CD4-positive, alpha-beta T cell treated with Interferon alpha-2 for 1 hour (primary cell): Measurements from ENCODE around the gene LDLRAD4.
"Not testable (repeated sequence)": the region's sequence is repeated elsewhere in the genome, so short reads cannot be mapped to it uniquely, and the experiment has no call there.

Source experiments
- DNase-seq, 2 donors: peaks; one replicate each; pipeline ENCODE4 v3.0.0-alpha.2; 2020 to 2022

LDLRAD4 gene

DNA sequence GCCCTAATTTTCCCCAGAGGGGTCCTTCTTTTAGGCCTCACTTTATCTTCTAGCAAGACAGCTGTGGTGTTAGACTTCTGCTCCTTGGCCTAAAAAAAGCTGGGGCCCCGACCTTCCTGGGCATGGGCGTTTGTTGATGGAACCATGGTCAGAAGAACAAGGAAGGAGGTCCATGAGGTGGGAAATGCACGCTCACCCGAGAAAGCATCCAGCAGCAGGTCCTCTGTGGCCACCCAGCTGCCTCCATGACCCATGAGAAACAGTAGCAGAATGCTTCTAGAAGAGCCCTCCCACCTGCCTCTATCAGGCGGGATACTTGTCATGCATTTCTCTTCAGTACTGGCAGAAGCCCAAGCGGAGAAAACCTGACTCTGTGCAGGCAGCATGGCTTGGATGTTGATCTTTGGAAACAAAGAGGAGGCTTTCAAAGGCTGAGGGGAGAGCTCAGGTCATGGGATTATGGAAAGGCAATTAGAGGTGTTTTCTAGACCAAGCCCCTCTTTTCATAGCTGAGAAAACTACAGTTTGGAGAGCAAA, 258.7 kb downstream of the LDLRAD4 start:
- no peak for DNase-seq

- no peak for DNase-seq
Observed at GRCh38 chr18:13480571-13481255, 262.2 kb downstream of the LDLRAD4 start.

- DNase-seq = no peak
Observed at GRCh38 chr18:13481331-13481730, 262.8 kb downstream of the LDLRAD4 start.

GRCh38 chr18:13481820-13482617, 263.5 kb downstream of the LDLRAD4 start:
- DNase-seq = no peak

GRCh38 chr18:13482618-13482945, 264.0 kb downstream of the LDLRAD4 start:
- DNase-seq = no peak

GRCh38 chr18:13483316-13484270, 265.0 kb downstream of the LDLRAD4 start:
- DNase-seq = no peak

- no peak for DNase-seq
Observed at GRCh38 chr18:13485182-13485581, 266.6 kb downstream of the LDLRAD4 start.

- DNase-seq = no peak
Observed at GRCh38 chr18:13485604-13486003, 267.0 kb downstream of the LDLRAD4 start.

GRCh38 chr18:13486284-13486683, 267.7 kb downstream of the LDLRAD4 start:
- no peak for DNase-seq

DNA sequence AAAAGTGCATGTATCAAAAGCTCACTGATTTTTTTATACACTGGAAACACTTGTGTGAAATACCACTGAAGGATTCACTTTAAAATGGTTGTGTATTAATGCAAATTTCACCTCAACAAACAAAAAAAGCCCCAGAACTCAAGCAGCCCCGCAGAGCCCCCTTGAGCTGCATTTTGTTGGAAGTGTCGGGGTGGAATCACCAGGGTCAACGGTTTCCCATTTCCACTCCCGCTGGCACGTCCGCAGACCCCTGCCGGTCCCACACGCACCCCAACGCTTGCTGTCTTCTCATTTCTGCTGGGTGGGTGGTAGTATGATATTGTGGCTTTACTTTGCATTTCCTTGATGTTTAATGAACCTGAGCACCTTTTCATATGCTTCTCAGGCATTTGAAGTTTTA, 268.1 kb downstream of the LDLRAD4 start:
- no peak for DNase-seq

DNA sequence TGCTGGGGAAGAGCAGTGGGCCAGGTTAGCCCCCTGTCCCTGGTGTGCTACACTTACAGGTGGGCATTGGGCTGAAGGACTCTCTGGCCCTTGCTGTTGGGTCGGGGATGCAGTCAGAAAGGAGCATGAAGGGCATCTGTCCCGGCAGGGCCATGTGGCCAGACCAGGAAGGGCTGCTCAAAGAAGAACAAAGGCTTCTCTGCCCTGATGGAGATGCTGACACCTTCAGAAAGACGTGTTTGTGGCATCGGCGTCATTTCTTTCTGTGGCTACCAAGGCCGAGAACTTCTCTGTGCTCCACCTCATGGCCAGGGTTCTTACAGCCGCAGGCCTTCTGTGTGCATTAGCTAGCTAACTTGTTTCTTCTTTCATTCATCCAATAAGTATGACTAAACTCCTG, 268.7 kb downstream of the LDLRAD4 start:
- DNase-seq = no peak

- DNase-seq = no peak
Observed at GRCh38 chr18:13488281-13488929, 269.8 kb downstream of the LDLRAD4 start.

DNA sequence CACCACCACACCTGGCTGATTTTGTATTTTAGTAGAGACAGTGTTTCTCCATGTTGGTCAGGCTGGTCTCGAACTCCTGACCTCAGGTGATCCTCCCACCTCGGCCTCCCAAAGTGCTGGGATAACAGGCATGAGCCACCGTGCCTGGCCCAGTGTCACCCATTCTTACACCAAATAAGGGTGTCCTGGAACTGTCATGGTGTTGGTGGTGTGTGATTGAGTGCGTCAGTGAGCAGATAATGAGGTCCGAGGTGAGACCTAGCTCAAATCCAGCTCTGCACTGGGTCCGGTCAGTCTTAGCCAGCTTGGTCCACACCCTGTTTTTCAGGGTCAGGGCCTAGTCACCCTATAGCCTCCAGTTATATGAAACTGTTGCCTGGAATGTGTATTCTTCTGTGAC, 270.7 kb downstream of the LDLRAD4 start:
- DNase-seq = not testable (repeated sequence)

DNA sequence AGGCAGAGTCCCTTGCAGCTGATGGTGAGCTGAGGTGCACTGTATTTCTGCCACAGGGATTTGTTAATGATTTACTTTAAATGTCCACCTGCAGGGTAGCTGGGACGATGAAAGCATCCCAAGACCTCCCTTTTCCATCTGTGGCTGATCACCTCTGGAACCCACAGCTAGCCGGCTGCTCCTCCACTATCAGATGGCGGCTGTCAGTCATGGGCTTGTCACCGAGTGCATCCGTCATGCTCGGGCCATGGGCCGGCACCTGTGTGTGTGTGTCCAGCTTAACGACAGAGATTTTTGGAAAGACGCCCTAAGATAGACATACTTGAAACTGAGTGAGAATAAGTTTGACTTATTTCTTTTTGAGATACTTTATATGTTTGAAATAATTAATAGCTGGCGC, 272.6 kb downstream of the LDLRAD4 start:
- no peak for DNase-seq

GRCh38 chr18:13492314-13492713, 273.8 kb downstream of the LDLRAD4 start:
- no peak for DNase-seq

DNA sequence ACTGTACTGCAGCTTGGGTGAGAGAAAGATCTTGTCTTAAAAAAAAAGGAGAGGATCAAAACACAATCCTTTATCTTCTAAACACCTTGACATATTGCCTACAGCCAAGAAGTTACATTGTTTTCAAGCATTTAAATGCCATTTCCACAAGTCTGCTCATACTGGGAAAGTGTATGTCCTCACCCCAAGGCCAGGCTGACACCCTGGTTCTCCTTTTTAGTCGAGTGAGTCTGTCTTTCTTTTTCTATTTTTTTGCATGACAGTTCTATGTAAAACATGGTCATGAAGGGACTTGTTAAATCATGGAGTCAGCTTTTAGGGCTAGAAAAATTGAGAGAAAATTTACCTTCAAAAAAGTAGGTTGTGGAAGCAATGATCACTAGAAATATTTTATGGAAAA, 274.5 kb downstream of the LDLRAD4 start:
- no peak for DNase-seq

DNA sequence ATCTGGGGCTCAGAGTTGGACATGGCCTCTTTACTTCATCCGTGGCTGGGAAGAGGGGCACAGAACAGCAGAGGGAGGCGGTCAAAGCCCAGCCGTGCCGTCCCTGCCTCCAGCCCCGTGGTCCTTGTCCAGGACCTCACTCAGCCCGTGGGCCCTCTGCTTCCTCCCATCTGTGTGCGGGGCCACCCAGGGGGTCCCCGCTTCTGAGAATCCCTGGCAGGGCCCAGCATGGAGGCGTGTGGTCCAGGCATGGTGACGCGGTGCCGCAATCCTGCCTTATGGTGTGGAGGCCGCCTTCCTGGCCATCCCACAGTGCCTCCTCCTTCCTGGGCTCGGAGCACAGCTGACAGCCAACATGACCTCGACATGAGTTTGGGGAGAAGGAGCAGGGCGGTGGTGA, 275.2 kb downstream of the LDLRAD4 start:
- no peak for DNase-seq

DNA sequence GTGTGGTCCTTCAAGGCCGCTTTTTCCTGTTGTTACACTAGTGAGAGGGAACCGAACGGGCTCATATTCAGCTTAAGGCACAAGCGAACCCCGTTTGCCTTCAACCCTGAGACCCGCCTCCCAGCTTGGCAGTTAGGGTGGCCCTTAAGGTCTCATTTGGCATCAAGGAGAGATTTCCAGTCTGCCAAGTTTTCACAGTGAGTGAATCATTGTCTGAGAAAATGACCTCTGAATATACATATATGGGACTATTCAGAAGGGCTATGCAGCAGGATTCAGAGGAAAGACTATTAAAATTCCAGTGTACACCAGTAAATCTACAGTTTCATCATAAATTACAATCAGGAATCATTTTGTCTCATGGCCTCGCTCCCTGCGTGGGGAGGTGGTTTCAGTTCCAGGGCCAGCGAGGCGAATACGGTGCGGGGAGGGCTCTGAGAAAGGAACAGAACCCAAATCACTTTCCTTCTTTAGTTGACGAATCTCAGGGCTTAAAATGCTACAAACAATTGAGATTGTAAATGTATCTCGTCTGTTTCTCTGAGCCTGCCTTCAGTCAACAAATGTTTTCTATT, 276.4 kb downstream of the LDLRAD4 start:
- no peak for DNase-seq

DNA sequence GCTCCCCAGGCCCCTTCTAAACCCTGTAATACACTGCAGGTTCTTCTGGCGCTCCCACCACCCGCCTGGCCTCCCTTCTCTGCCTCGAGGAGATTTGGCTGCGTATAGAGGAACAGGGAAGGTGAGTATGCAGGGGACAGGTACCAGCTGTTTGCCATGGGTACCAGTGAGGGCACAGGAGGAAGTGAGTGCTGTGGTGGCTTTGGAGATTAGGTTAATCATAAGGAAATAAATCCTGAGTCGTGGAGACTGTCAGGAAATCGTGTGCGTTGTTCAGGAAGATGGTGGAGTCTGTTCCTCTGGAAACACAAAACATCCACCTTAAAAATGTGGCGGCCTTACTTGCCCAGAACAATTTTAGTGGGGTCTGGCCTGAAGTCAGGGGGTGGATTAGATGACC, 277.4 kb downstream of the LDLRAD4 start:
- no peak for DNase-seq

DNA sequence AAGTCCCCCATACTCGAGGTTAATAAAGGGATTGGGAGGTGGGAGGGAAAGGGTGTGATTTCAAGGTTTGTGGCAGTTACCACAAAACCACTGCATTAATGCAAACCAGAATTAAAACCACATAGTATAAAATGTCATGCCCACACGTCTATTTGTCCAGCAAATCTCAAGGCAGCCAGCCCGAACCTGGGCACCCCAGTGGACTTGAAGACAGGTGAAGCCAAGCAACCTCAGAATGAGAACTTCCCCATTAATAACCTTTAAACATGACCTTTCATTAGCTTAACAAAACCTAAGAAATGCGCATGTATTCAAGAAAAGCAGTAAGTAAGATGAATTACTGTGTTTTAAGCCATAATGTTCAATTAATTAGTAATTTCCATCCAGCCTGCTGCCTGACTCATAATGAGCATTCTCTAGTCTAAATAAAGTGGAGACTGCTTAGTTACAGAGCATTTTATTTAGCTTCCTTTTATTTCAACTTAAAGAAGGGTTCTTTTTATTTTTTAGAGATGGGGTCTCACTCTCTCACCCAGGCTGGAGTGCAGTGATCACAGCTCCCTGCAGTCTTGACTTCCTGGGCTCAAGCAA, 278.2 kb downstream of the LDLRAD4 start:
- no peak for DNase-seq

DNA sequence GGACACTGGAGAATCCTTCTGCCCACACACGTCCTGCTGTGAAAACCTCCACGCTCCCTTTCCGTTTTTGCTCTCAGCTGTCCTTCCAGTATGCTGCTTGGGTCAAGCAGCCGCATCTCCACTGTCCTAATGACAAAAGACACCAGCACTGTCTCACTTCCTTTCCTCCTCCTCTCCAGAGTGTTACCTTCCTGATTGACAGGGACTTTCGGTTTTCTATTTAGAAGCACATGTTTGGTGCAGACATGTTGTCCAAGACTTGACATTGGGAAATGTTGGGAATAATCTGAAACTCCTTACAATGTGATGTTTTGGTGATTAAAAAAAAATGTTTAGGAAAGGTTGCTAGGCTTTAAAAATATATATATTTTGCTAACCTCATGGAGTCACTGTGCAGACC, 281.2 kb downstream of the LDLRAD4 start:
- DNase-seq = no peak
